Activated naive CD4-positive, alpha-beta T cell treated with anti-CD3 and anti-CD28 coated beads, Interleukin-2, amount 50 U/mL, for 16 hours (primary cell): ENCODE data around the gene SH2D6.
A peak's percentile ranks its signal among the peaks of the same experiment; 100 is the strongest.
"Not testable (repeated sequence)": the region's sequence is repeated elsewhere in the genome, so short reads cannot be mapped to it uniquely, and the experiment has no call there.

Experiments used
- DNase-seq: peaks from one replicate; pipeline ENCODE4 v3.0.0-alpha.2; 2020

The SH2D6 gene

GRCh38 chr2:85422072-85422457, 3.6 kb downstream of the SH2D6 start:
- no peak for DNase-seq

GRCh38 chr2:85423525-85423924, 5.0 kb downstream of the SH2D6 start:
- no peak for DNase-seq

DNA sequence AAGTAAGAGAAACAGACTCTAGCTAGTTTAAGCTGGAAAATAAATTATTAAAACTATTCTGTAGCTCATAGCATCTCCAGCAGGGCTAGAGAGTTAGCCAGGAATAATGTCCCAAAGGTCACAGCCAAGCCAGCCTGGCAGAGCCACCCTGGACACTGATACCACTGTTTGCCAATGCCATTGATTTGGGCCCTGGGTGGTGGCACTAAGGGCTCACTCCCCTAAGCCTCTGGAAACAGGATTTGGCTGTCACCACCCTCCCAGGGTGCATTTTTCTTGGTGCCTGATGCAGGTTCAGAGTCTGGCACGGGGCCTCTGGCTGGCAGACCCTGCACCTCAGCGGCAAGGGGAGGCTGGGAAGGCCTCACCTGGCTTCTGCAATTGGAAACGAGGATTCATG, 7.1 kb downstream of the SH2D6 start:
- no peak for DNase-seq

DNA sequence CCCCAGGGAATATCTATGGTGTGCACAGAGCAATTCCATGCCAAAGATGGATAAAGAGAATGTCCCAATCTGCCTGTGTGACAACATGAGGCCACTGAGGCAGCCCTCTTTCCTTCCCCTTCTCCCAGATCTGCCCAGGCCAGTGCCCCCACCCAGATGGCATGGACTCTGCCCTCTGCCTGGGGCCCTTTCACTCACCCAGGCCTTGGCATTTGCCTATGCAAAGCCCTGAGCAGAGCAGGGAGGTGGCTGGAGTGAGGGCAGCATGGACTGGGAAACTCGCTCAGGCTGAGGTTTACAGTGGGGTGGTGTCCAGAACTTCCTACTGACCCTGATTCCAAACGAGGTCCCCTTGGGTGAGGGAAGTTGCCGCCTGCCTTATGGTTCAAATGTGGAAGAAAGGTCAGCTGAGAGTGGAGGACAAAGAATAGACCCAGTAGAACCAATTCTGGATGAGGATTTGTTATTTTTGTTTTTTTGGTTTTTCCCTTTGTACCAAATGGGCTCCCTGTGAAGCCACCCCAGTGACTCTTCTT, 8.9 kb downstream of the SH2D6 start:
- no peak for DNase-seq

DNA sequence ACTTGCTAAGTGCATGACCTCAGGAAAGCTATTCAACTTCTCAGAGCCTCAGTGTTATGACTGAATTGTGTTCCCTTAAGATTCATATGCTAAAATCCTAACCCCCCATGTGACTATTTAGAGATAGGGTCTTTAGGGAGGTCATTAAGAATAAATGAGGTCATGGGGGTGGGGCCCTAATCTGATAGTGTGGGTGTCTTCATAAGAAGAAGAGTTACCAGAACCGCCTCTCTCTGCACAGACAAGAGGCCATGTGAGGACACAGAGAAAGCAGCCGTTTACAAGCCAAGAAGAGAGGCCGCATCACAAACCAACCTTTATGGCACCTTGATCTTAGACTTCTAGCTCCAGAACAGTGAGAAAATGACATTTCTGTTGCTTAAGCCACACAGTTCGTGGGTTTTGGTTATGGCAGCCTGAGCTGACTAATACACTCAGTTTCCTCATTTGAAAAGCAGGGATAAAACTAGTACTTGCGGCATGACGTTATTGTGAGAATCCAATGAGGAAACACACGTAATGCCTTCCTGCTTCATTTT, 9.9 kb downstream of the SH2D6 start:
- DNase-seq = no peak

DNA sequence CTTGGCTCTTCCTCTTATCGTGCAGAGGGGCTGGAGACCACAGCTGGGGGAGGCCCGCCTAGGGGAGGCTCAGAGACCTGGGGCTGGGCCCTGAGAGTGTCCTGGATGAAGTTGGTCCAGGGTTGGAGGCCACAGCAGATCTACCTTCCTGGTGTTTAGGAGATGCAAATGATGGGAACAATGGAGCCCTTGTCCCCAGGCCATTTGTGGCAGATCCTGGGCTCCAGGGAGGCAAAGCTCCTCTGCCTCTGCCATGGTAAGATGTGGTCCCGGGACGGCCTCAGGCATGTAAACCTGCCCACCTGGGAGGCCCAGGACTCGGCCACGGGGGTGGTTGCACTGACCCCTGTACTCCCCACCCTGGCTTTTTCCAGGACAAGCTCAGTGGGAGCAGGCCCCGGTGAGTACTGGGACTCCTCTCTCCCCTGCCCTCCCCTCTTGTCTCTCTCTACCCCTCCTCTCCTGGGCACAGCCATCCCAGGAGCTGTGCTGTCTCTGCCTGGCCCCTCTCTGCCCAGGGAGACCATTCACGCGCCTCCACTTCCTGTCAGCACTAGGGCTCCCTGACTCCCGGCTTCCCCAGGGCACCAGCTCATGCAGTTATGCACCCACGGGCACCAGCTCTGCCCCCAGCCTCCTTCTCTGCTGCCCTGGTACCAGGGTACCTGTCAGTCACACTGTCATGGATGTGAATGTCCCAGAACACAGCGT, 10.9 kb downstream of the SH2D6 start:
- DNase-seq = no peak

GRCh38 chr2:85429924-85430289, 11.4 kb downstream of the SH2D6 start:
- DNase-seq = no peak

GRCh38 chr2:85430752-85431569, 12.4 kb downstream of the SH2D6 start:
- DNase-seq = no peak

- no peak for DNase-seq
These were observed 13.2 kb downstream of the SH2D6 start for GRCh38 chr2:85431570-85432205.

- DNase-seq = no peak
These were observed 15.1 kb downstream of the SH2D6 start for GRCh38 chr2:85433511-85434089.

DNA sequence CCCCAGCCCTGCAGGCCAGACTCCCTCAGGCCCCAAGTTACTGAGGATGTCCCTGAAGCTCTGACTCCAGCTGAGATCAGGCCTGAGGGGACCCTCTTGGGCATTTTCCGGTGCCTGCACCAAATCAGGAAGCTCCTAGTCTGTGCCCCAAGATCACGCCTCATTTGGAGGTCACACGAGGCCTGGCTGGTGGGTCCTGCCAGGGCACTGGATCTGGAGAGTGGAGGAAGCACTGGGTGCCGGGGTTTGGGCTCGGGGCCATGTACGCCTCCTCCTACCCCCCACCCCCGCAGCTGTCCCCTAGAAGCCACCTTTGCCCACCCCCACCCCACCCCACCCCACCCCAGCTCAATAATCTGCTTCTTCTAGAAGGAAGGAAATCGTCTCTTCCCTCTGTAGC, 16.2 kb downstream of the SH2D6 start:
- no peak for DNase-seq

- DNase-seq = no peak
These were observed 16.9 kb downstream of the SH2D6 start for GRCh38 chr2:85435220-85435958.

DNA sequence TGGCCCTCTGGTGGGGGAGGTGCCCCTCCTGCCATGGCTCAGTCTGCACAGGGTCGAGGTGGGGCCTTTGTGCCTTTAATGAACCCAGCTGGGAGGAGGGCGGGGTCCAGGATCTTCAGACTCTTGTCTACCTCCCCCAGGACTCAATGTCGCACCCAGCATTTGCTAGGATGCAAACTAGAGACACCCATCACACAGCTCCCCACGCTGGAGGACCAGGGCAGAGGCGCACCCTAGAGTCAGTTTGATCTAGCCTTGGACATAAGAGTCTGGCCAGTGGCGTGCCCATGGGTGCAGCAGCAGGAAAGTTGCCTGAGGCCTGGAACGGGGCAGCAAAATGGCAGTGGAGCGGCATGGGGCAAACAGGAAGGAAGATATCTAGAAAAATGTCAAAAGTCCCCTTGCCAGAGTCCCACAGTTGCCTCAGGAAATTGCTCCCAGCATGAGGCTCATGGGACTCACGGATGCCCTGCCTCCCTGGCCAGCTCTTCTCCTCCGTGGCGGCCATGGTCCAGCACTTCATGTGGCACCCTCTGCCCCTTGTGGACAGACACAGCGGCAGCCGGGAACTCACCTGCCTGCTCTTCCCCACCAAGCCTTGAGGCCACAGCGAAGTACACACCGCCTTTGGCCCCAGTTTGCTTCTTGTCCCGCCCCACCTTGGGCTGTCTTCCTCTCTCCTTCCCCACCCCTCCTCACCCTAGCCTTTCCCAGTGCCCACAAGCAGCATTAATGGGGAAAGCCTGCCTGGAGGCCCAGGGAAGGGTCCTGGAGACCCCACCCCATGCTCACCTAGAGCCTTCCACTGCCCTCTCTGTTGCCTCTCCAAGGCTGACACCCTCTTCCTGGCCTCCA, 17.7 kb downstream of the SH2D6 start:
- no peak for DNase-seq

DNA sequence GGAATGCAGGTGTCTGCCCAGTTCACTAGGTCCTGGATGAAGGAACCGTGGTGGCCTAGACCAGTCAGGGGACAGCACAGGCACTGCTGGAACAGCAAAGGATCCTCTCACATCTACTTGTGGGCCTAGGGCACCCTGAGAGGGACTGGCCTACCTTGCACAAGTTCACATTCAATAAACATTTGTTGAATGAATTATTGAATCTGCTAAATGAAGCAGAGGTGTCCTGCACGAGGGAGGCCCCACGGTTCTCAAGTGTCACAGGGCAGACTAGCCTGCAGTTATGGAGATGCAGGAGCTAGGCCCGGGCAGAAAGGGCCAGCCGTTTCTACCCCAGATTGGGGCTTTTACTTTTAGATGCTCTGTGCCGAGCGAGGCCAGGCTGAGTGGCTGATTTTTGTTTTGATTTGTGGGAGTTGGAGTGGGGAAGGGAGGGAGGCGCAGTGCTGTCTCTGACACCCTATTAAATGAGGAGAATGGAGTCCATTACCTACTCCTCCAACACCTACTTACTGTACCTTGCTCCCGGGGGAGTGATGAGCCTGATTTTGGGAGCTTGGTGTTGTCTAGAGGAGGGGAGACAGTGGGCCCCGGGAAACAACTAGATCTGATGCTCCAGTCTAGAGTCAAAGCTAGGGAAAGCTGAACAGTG, 18.4 kb downstream of the SH2D6 start:
- DNase-seq = no peak

GRCh38 chr2:85437488-85438200, 19.1 kb downstream of the SH2D6 start:
- peak; percentile 76 for DNase-seq

- no peak for DNase-seq
These were observed 19.9 kb downstream of the SH2D6 start for GRCh38 chr2:85438201-85439024.

GRCh38 chr2:85439025-85439472, 20.5 kb downstream of the SH2D6 start:
- DNase-seq = no peak

DNA sequence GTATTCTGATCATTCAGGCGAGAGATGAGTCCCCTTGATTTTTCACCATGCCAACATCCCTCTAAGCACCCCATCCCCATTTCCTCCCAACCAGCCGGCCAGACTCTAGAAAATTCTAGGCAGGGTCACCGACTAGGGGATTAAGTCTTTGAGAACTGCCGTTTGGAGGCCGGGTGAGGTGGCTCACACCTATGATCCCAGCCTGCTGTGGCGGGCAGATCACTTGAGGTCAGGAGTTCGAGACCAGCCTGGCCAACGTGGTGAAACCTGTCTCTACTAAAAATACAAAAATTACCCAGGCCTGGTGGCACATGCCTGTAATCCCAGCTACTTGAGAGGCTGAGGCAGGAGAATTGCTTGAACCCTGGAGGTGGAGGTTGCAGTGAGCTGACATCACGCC, 21.1 kb downstream of the SH2D6 start:
- DNase-seq = not testable (repeated sequence)

GRCh38 chr2:85439986-85440385, 21.5 kb downstream of the SH2D6 start:
- no peak for DNase-seq
